CD4-positive, alpha-beta memory T cell (primary cell): Measurements from ENCODE around the gene FAM222B. TPM values are rescaled to one million over a fixed set of nuclear protein-coding genes. Genes with fewer than 3 reads are reported as not detected.
A peak's percentile ranks its signal among the peaks of the same experiment; 100 is the strongest.

ENCODE experiments used
- CTCF ChIA-PET: fragments of 350-600 bp; sonication (Branson Sonifier 250); formaldehyde crosslinking; loops from one replicate; lab custom pipeline; 2021; ENCODE audit warnings: inconsistent platforms; ENCODE audit not compliant: partially characterized antibody; lab: Charles Lee
- POLR2A ChIA-PET: fragments of 350-600 bp; sonication (Branson Sonifier 250); formaldehyde crosslinking; loops from one replicate; lab custom pipeline; 2021; ENCODE audit not compliant: partially characterized antibody; lab: Charles Lee
- DNase-seq, 5 donors: peaks; one replicate each; pipeline versions ENCODE4 v3.0.0 to v3.0.0-alpha.2; 2020 to 2022; ENCODE audit warnings: mixed read lengths in 1 of 5
- H3K27ac ChIP-seq: one replicate; pipeline ENCODE4 v1.7.0; 2013; ENCODE audit warnings: low read depth, low read length
- H3K27me3 ChIP-seq: 2 replicates; pipeline ENCODE4 v1.7.0; 2013; ENCODE audit warnings: mild to moderate bottlenecking, low read length, moderate library complexity; ENCODE audit not compliant: insufficient read depth
- H3K36me3 ChIP-seq: 2 replicates; pipeline ENCODE4 v1.7.0; 2013; ENCODE audit warnings: mild to moderate bottlenecking, low read length, moderate library complexity; ENCODE audit not compliant: insufficient read depth
- H3K4me1 ChIP-seq: 2 replicates; pipeline ENCODE4 v1.7.0; 2013; ENCODE audit warnings: mild to moderate bottlenecking, low read length, moderate library complexity; ENCODE audit not compliant: insufficient read depth
- H3K4me3 ChIP-seq, 2 donors: one replicate each; pipeline ENCODE4 v1.7.0; 2013; ENCODE audit warnings: low read length in 2 of 2, mild to moderate bottlenecking in 1 of 2
- H3K9me3 ChIP-seq, 2 donors: one replicate each; pipeline ENCODE4 v1.7.0; 2013; ENCODE audit warnings: low read length in 2 of 2, control low read depth in 1 of 2; ENCODE audit not compliant: control insufficient read depth in 1 of 2
- H3K27ac Mint-ChIP-seq, 7 donors: one replicate each; pipeline ENCODE4 v1.8.0; 2020 to 2021; ENCODE audit warnings: mixed read lengths in 7 of 7, mild to moderate bottlenecking in 6 of 7, inconsistent platforms in 3 of 7, moderate library complexity in 3 of 7
- H3K27me3 Mint-ChIP-seq, 2 donors: one replicate each; pipeline ENCODE4 v1.8.0; 2020 to 2021; ENCODE audit warnings: mixed read lengths in 2 of 2
- H3K36me3 Mint-ChIP-seq, 2 donors: one replicate each; pipeline ENCODE4 v1.8.0; 2020 to 2021; ENCODE audit warnings: mixed read lengths in 2 of 2, inconsistent platforms in 1 of 2, mild to moderate bottlenecking in 1 of 2
- H3K4me1 Mint-ChIP-seq, 4 donors: one replicate each; pipeline ENCODE4 v1.8.0; 2020 to 2021; ENCODE audit warnings: mixed read lengths in 4 of 4, mild to moderate bottlenecking in 1 of 4
- H3K4me3 Mint-ChIP-seq, 8 donors: one replicate each; pipeline ENCODE4 v1.8.0; 2020 to 2021; ENCODE audit warnings: mixed read lengths in 8 of 8, mild to moderate bottlenecking in 7 of 8, moderate library complexity in 6 of 8, inconsistent platforms in 3 of 8
- H3K9me3 Mint-ChIP-seq, 8 donors: one replicate each; pipeline ENCODE4 v1.8.0; 2020 to 2021; ENCODE audit warnings: mixed read lengths in 8 of 8, mild to moderate bottlenecking in 5 of 8, inconsistent platforms in 3 of 8, moderate library complexity in 1 of 8
- intact Hi-C: fragments of 100-400 bp; cut with micrococcal nuclease; formaldehyde crosslinking; loops from one replicate; pipeline ENCODE4 v1.15.1; 2023
- microRNA-seq: library from miRNA; unstranded; fragments of <30 nt; microRNA quantifications from one replicate; pipeline ENCODE4 v1.2.0, GENCODE V29; 2021; ENCODE audit warnings: borderline replicate concordance, borderline number of aligned reads, borderline microRNAs expressed, mixed read lengths
- polyA plus RNA-seq, 2 donors: library from polyadenylated mRNA; unstranded; fragments of 300-500 nt; fragmentation: Illumina TruSeq; gene quantifications; one replicate each; pipeline ENCODE4 v1.2.3, GENCODE V29; 2021
- total RNA-seq, 2 experiments: library from RNA; stranded (reverse); gene quantifications; one replicate each; pipeline ENCODE4 v1.2.3, GENCODE V29; 2021

FAM222B gene
- total and polyA plus RNA-seq, 4 experiments from 2014 or later: 7.9 to 23.2 (median 21.0) TPM

DNA sequence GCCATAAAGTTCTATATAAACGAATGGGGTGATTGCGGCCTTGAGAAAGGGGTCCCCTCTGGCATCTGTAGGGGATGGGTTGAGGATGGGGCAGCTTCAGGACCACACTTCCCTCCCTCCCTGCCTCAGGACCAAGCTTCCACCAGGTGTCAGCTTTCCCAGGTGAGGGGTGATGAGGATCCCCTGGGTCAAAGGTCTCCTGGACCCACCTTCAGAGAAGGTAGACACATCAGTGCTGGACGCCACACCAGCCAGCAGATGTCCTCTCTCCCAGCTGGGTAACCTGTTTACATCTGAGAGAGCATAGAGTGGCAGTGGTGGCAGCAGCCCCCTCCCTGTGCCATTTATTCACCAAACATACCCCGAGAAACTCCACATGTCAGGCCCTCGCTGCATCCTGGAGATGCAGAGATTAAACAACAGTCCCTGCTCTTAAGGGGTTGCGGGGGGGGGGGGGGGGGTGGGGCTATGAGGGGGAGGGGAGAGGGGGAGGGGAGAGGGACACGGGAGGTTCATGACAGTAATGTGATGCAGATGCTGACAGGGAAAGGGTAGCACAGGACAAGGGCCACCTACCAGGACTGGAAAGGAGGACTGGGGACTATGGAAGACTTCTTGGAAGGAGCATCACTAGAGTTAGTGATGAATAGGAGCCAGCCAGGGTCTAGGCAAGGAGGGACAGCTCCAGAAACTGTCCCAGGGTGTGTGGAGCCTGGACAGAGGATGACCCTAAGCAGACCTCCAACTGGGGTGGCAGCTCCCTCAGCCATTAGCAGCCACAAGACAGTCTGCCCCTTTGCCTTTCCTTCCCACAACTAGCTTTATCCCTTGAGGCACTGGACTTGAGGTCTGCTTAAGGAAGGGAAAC, 135.9 kb downstream of the FAM222B start:
- no peak overlapping the region for H3K4me3 ChIP-seq
- no peaks in the 10 kb centered on the region for H3K27me3 Mint-ChIP-seq
- H3K27me3 ChIP-seq: no peaks in the 10 kb centered on the region
- peaks cover 0 to 2% (median 0%) of the 10 kb centered on the region in 8 donors for H3K9me3 Mint-ChIP-seq
- no peaks in the 10 kb centered on the region for H3K9me3 ChIP-seq
- no peak overlapping the region for H3K4me3 Mint-ChIP-seq
- H3K36me3 ChIP-seq: peaks cover 17% of the 10 kb centered on the region
- intact Hi-C loops: no loop called here
- H3K4me1 Mint-ChIP-seq: peaks cover 5 to 18% (median 12%) of the 10 kb centered on the region in 4 donors
- ChIA-PET POLR2A (interaction anchor here (7.3 kb wide), 1 partner anchor 15 kb away, joined by 93 read pairs; the partner anchor contains the start of gene RPL23A), CTCF (interaction anchor here (0.5 to 1.2 kb wide), 3 partner anchors 12 to 117 kb away, joined by 3 to 5 read pairs (median 3); partner anchors contain the start of gene RPL23A)
- no peak for DNase-seq
- peak overlapping the region in 4 of 7 donors; percentile 41 to 85 (median 60) for H3K27ac Mint-ChIP-seq
- H3K36me3 Mint-ChIP-seq: peaks cover 20 to 27% of the 10 kb centered on the region in 2 donors
- H3K4me1 ChIP-seq: peaks cover 5% of the 10 kb centered on the region
- H3K27ac ChIP-seq: no peak overlapping the region

Small RNA genes within 50 kb of the gene (microRNA-seq; reads per million reads assigned to microRNA genes)
- gene MIR451B: not detected

Other genes with a start within 250 kb of the FAM222B start
- 10 to 100 TPM in 1 of 2 experiments, 1 to 10 TPM in 1; 9.2 to 10.2 TPM for gene SPAG5, start 243.8 kb downstream of the FAM222B start, total RNA-seq
- 1 to 10 TPM in 1 of 2 donors, not detected in 1; 1.4 TPM for gene SPAG5, start 243.8 kb downstream of the FAM222B start, polyA plus RNA-seq
- gene RSKR, start 228.6 kb downstream of the FAM222B start, total RNA-seq: 10 to 100 TPM; 27.2 to 29.6 TPM
- gene RSKR, start 228.6 kb downstream of the FAM222B start, polyA plus RNA-seq: not detected
- 100 to 1,000 TPM; 132 to 149 TPM for gene BLTP2, start 197.6 kb downstream of the FAM222B start, total RNA-seq
- gene BLTP2, start 197.6 kb downstream of the FAM222B start, polyA plus RNA-seq: 10 to 100 TPM; 23.5 to 49.9 TPM
- 10 to 100 TPM; 41.5 to 48.1 TPM for gene SDF2, start 180.9 kb downstream of the FAM222B start, total RNA-seq
- 10 to 100 TPM; 56.3 to 92.0 TPM for gene SDF2, start 180.9 kb downstream of the FAM222B start, polyA plus RNA-seq
- gene SUPT6H, start 180.6 kb downstream of the FAM222B start, total RNA-seq: 100 to 1,000 TPM in 1 of 2 experiments, 10 to 100 TPM in 1; 96.5 to 102 TPM
- 10 to 100 TPM in 1 of 2 donors, under 1 TPM in 1; 0.81 to 24.0 TPM for gene SUPT6H, start 180.6 kb downstream of the FAM222B start, polyA plus RNA-seq
- 10 to 100 TPM; 14.3 to 17.4 TPM for gene PROCA1, start 130.9 kb downstream of the FAM222B start, total RNA-seq
- gene PROCA1, start 130.9 kb downstream of the FAM222B start, polyA plus RNA-seq: 1 to 10 TPM in 1 of 2 donors, under 1 TPM in 1; 0.12 to 1.4 TPM
- gene RAB34, start 124.9 kb downstream of the FAM222B start, total RNA-seq: 1 to 10 TPM; 4.0 to 6.3 TPM
- 1 to 10 TPM; 3.0 to 8.7 TPM for gene RAB34, start 124.9 kb downstream of the FAM222B start, polyA plus RNA-seq
- gene RPL23A, start 122.8 kb downstream of the FAM222B start, total RNA-seq: 1,000 to 10,000 TPM; 3,285 to 3,424 TPM
- gene RPL23A, start 122.8 kb downstream of the FAM222B start, polyA plus RNA-seq: 1,000 to 10,000 TPM; 5,402 to 5,583 TPM
- 1 to 10 TPM; 1.0 to 2.2 TPM for gene TLCD1, start 116.6 kb downstream of the FAM222B start, total RNA-seq
- under 1 TPM in 1 of 2 donors, not detected in 1; 0.52 TPM for gene TLCD1, start 116.6 kb downstream of the FAM222B start, polyA plus RNA-seq
- 10 to 100 TPM; 11.4 to 13.8 TPM for gene NEK8, start 114.0 kb downstream of the FAM222B start, total RNA-seq
- gene NEK8, start 114.0 kb downstream of the FAM222B start, polyA plus RNA-seq: 1 to 10 TPM; 1.9 to 4.5 TPM
- gene TRAF4, start 98.8 kb downstream of the FAM222B start, total RNA-seq: 10 to 100 TPM; 31.2 to 32.9 TPM
- 1 to 10 TPM in 1 of 2 donors, under 1 TPM in 1; 0.61 to 2.5 TPM for gene TRAF4, start 98.8 kb downstream of the FAM222B start, polyA plus RNA-seq
- 10 to 100 TPM; 23.5 to 24.3 TPM for gene ERAL1, start 12.2 kb upstream of the FAM222B start, total RNA-seq
- gene ERAL1, start 12.2 kb upstream of the FAM222B start, polyA plus RNA-seq: 10 to 100 TPM; 41.1 to 41.7 TPM
- gene FLOT2, start 54.9 kb upstream of the FAM222B start, total RNA-seq: 100 to 1,000 TPM; 216 to 224 TPM
- 100 to 1,000 TPM; 284 to 288 TPM for gene FLOT2, start 54.9 kb upstream of the FAM222B start, polyA plus RNA-seq
- gene DHRS13, start 60.3 kb upstream of the FAM222B start, total RNA-seq: 10 to 100 TPM; 44.6 to 49.6 TPM
- gene DHRS13, start 60.3 kb upstream of the FAM222B start, polyA plus RNA-seq: 10 to 100 TPM; 15.1 to 19.6 TPM
- 100 to 1,000 TPM; 125 to 135 TPM for gene PHF12, start 108.7 kb upstream of the FAM222B start, total RNA-seq
- 10 to 100 TPM in 1 of 2 donors, 1 to 10 TPM in 1; 5.0 to 12.7 TPM for gene PHF12, start 108.7 kb upstream of the FAM222B start, polyA plus RNA-seq
- not detected for gene SEZ6, start 163.2 kb upstream of the FAM222B start, total RNA-seq
- gene SEZ6, start 163.2 kb upstream of the FAM222B start, polyA plus RNA-seq: under 1 TPM; 0.41 to 0.81 TPM
- 1 to 10 TPM; 3.5 to 3.6 TPM for gene PIPOX, start 200.4 kb upstream of the FAM222B start, total RNA-seq
- gene PIPOX, start 200.4 kb upstream of the FAM222B start, polyA plus RNA-seq: under 1 TPM in 1 of 2 donors, not detected in 1; 0.29 TPM